Measurements from ENCODE around the gene SLC19A2.

DNA sequence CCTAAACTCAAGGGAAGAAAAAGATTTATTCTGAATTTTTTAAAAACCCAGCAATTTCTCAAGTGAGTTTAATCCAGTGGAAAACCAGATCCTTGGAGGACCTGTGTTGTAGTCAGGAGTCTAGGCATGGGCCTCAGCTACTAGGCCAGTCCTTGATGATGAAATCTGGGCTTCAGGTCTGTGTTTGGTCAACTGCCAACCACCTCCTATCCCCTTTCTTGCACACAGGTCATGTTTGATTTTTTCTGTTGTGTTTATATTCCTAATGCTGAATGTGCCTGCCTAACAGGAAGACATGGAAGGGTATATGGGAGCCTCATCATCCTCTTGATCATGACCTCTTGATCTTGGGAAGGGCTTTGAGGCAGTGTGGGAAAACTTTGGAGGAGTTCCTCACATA, 38.2 kb upstream of the SLC19A2 start:
- TF ChIP-seq, protein P1, sequence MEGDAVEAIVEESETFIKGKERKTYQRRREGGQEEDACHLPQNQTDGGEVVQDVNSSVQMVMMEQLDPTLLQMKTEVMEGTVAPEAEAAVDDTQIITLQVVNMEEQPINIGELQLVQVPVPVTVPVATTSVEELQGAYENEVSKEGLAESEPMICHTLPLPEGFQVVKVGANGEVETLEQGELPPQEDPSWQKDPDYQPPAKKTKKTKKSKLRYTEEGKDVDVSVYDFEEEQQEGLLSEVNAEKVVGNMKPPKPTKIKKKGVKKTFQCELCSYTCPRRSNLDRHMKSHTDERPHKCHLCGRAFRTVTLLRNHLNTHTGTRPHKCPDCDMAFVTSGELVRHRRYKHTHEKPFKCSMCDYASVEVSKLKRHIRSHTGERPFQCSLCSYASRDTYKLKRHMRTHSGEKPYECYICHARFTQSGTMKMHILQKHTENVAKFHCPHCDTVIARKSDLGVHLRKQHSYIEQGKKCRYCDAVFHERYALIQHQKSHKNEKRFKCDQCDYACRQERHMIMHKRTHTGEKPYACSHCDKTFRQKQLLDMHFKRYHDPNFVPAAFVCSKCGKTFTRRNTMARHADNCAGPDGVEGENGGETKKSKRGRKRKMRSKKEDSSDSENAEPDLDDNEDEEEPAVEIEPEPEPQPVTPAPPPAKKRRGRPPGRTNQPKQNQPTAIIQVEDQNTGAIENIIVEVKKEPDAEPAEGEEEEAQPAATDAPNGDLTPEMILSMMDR (IDR thresholded peaks at IDR 0.05; ENCODE audit: extremely low read depth in 1 of 2, insufficient read depth in 1 of 2, low read depth in 1 of 2, low read length in 2 of 2): no peak
- TF ChIP-seq POLR2AphosphoS5 (IDR thresholded peaks at IDR 0.05; ENCODE audit: insufficient read depth, low read depth, low read length): no peak

Measured in endothelial cell of umbilical vein (primary cell).